Stimulated activated CD4-positive, alpha-beta T cell treated with anti-CD3 and anti-CD28 coated beads, Interleukin-15, amount 100 ng/mL, for 1 hour (primary cell): Measurements from ENCODE around the gene AGMO.

Experiments used
- DNase-seq, 2 donors: peaks; one replicate each; pipeline ENCODE4 v3.0.0-alpha.2; 2020; ENCODE audit warnings: low read depth in 1 of 2, low spot score in 1 of 2

AGMO gene

GRCh38 chr7:15399441-15399840, 162.4 kb downstream of the AGMO start:
- no peak for DNase-seq

- no peak for DNase-seq
These were observed 163.7 kb downstream of the AGMO start for GRCh38 chr7:15397922-15398760.

- no peak for DNase-seq
These were observed 164.7 kb downstream of the AGMO start for GRCh38 chr7:15397159-15397550.

- no peak for DNase-seq
These were observed 165.3 kb downstream of the AGMO start for GRCh38 chr7:15396210-15397158.

- no peak for DNase-seq
These were observed 172.7 kb downstream of the AGMO start for GRCh38 chr7:15389073-15389472.

GRCh38 chr7:15378494-15379145, 183.2 kb downstream of the AGMO start:
- no peak for DNase-seq

- DNase-seq, result no peak
These were observed 185.2 kb downstream of the AGMO start for GRCh38 chr7:15376600-15376999.

- DNase-seq, result no peak
These were observed 191.4 kb downstream of the AGMO start for GRCh38 chr7:15370441-15370840.

- no peak for DNase-seq
These were observed 193.2 kb downstream of the AGMO start for GRCh38 chr7:15368653-15369052.

- no peak for DNase-seq
These were observed 193.9 kb downstream of the AGMO start for GRCh38 chr7:15367897-15368296.

- DNase-seq, result no peak
These were observed 203.7 kb downstream of the AGMO start for GRCh38 chr7:15358112-15358511.

- DNase-seq, result no peak
These were observed 209.2 kb downstream of the AGMO start for GRCh38 chr7:15352421-15353206.

GRCh38 chr7:15345216-15345615, 216.6 kb downstream of the AGMO start:
- no peak for DNase-seq

- no peak for DNase-seq
These were observed 220.0 kb downstream of the AGMO start for GRCh38 chr7:15341817-15342216.

- no peak for DNase-seq
These were observed 225.7 kb downstream of the AGMO start for GRCh38 chr7:15336146-15336545.

- DNase-seq, result no peak
These were observed 226.4 kb downstream of the AGMO start for GRCh38 chr7:15335390-15335789.

- no peak for DNase-seq
These were observed 227.1 kb downstream of the AGMO start for GRCh38 chr7:15334536-15335263.

GRCh38 chr7:15332956-15333355, 228.9 kb downstream of the AGMO start:
- DNase-seq, result no peak

GRCh38 chr7:15330943-15331342, 230.9 kb downstream of the AGMO start:
- DNase-seq, result no peak

GRCh38 chr7:15327001-15327400, 234.8 kb downstream of the AGMO start:
- no peak for DNase-seq
